Ectodermal cell (in vitro differentiated cells): ENCODE measurements around the gene ST7.
"Not testable (repeated sequence)": the region's sequence is repeated elsewhere in the genome, so short reads cannot be mapped to it uniquely, and the experiment has no call there.

Experiments
- H3K27ac ChIP-seq: 2 replicates; pipeline ENCODE4 v1.7.0; 2013; ENCODE audit warnings: mild to moderate bottlenecking, low read depth, low read length; ENCODE audit not compliant: insufficient read depth, poor library complexity, severe bottlenecking
- H3K27me3 ChIP-seq: 2 replicates; pipeline ENCODE4 v1.7.0; 2013; ENCODE audit warnings: mild to moderate bottlenecking, low read length; ENCODE audit not compliant: insufficient read depth, control insufficient read depth, poor library complexity, severe bottlenecking
- H3K36me3 ChIP-seq: one replicate; pipeline ENCODE4 v1.7.0; 2013; ENCODE audit warnings: low read length; ENCODE audit not compliant: control insufficient read depth, insufficient read depth
- H3K4me1 ChIP-seq: one replicate; pipeline ENCODE4 v1.7.0; 2013; ENCODE audit warnings: low read length; ENCODE audit not compliant: control insufficient read depth, insufficient read depth
- H3K4me3 ChIP-seq: 2 replicates; pipeline ENCODE4 v1.7.0; 2013; ENCODE audit warnings: low read depth, low read length, control low read depth; ENCODE audit not compliant: insufficient read depth
- H3K9me3 ChIP-seq: 2 replicates; pipeline ENCODE4 v1.7.0; 2013; ENCODE audit warnings: mild to moderate bottlenecking, low read length, moderate library complexity; ENCODE audit not compliant: control insufficient read depth
- WGBS, 2 experiments: methylation state at CpG; one replicate each; pipeline ENCODE4 v1.1.7; 2013; ENCODE audit warnings: missing lambda C conversion rate in 2 of 2; 5-methylcytosine and 5-hydroxymethylcytosine counted together

The ST7 gene

DNA sequence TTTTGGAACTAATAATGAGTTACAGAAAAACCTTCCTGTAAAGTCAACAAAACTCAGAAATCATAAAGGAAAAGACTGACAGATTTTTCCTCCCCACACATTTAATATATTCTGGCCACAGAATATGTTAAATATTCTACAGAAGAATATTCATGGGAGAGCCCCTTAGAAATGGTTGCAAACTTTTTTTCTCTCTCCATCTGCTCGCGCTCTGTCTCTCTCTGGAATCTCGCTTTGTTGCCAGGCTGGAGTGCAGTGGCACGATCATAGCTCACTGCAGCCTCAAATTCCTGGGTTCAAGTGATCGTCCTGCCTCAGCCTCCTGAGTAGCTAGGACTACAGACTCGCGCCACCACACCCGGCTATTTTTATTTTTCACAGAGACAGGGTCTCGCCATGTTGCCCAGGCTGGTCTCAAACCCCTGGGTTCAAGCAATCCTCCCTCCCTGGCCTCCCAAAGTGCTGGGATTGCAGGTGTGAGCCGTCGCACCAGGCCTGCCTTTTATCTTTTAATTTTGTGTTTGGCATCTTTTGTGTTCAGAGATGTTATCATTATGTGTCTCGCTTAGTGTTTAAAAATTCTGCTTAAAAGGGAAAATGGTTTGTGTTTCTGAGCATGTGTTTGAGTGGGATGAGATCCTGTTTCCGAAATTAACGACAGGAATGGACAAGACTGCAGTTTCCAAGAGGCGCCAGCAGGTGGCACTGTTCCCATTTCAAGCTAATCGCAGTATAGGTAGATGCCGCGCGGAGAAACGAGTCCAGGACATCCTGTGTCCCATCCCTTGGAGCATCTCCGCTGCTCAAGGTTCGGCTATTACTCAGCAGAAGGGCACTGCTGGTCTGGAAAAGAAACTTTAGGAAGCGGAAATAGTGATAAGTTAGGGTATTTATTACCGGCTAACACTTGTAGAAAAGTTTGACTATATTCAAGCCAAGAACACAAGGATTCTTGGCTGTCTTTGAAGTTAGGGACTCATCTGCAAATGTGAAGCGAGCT lies 23.1 kb upstream of the ST7 start:
- no peaks in the 10 kb centered on the region for H3K4me1 ChIP-seq
- H3K36me3 ChIP-seq: no peaks in the 10 kb centered on the region
- no peak overlapping the region for H3K4me3 ChIP-seq
- no peaks in the 10 kb centered on the region for H3K9me3 ChIP-seq
- H3K27me3 ChIP-seq: peaks cover 9% of the 10 kb centered on the region
- 49% methylated on average over 25 of the region's 25 CpGs for WGBS, 2 experiments
- no peak overlapping the region for H3K27ac ChIP-seq

GRCh38 chr7:116932566-116932965 lies 20.7 kb upstream of the ST7 start:
- WGBS, 2 experiments: 93 to 96% methylated on average over 7 of the region's 7 CpGs
- Histone ChIP-seq H3K4me1 (no peaks in the 10 kb centered on the region), H3K27me3 (peaks cover 9% of the 10 kb centered on the region)

GRCh38 chr7:116933465-116933864 lies 19.8 kb upstream of the ST7 start:
- no peaks in the 10 kb centered on the region for H3K4me1 ChIP-seq
- H3K4me3 ChIP-seq: no peak overlapping the region
- no peak overlapping the region for H3K27ac ChIP-seq
- H3K27me3 ChIP-seq: peaks cover 9% of the 10 kb centered on the region
- 97 to 98% methylated on average over 2 of the region's 3 CpGs for WGBS, 2 experiments
- no peaks in the 10 kb centered on the region for H3K9me3 ChIP-seq
- H3K36me3 ChIP-seq: no peaks in the 10 kb centered on the region

More at GRCh38 chr7:116932566-116932965, 20.7 kb upstream of the ST7 start:
- Histone ChIP-seq H3K4me3 (no peak overlapping the region), H3K27ac (no peak overlapping the region), H3K9me3 (no peaks in the 10 kb centered on the region), H3K36me3 (no peaks in the 10 kb centered on the region)

DNA sequence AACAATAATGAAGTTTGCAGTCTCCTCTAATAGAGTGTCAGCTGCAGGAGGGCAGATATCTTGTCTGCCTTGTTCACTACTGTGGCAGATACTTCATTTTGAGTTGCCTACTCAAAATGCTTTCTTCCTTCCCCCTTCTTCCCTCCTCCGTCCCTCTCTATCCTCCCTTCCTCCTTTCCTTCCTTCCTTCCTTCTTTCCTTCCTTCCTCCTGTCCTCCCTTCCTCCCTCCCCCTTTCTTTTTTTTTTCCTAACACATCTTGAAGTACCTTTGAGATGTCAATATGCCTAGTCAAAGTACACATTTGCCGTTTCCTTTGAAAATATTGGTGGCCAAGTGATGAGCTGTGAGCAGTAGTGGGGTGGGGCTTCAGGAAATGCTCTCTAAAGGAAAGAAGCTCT lies 18.7 kb upstream of the ST7 start:
- H3K27ac ChIP-seq: no peak overlapping the region
- H3K36me3 ChIP-seq: no peaks in the 10 kb centered on the region
- no peaks in the 10 kb centered on the region for H3K4me1 ChIP-seq
- peaks cover 9% of the 10 kb centered on the region for H3K27me3 ChIP-seq
- no peak overlapping the region for H3K4me3 ChIP-seq
- no peaks in the 10 kb centered on the region for H3K9me3 ChIP-seq
- WGBS, 2 experiments: 86 to 96% methylated on average over 2 of the region's 2 CpGs

- H3K9me3 ChIP-seq, H3K36me3 ChIP-seq, H3K4me3 ChIP-seq, H3K27ac ChIP-seq, H3K4me1 ChIP-seq, H3K27me3 ChIP-seq: not testable (repeated sequence)
- 87 to 92% methylated on average over 4 of the region's 4 CpGs for WGBS, 2 experiments
Observed at GRCh38 chr7:116936844-116937243, 16.5 kb upstream of the ST7 start.

- Histone ChIP-seq H3K9me3 (no peaks in the 10 kb centered on the region), H3K27ac (no peak overlapping the region), H3K36me3 (no peaks in the 10 kb centered on the region), H3K4me3 (no peak overlapping the region), H3K4me1 (no peaks in the 10 kb centered on the region), H3K27me3 (no peaks in the 10 kb centered on the region)
- 94 to 100% methylated on average over 2 of the region's 2 CpGs for WGBS, 2 experiments
Observed at GRCh38 chr7:116938678-116939077, 14.6 kb upstream of the ST7 start.

- Histone ChIP-seq H3K36me3 (no peaks in the 10 kb centered on the region), H3K4me1 (no peaks in the 10 kb centered on the region), H3K4me3 (no peak overlapping the region), H3K27me3 (no peaks in the 10 kb centered on the region), H3K9me3 (no peaks in the 10 kb centered on the region), H3K27ac (no peak overlapping the region)
- WGBS, 2 experiments: 83 to 96% methylated on average over 7 to 8 of the region's 8 CpGs
Observed at GRCh38 chr7:116940689-116941370, 12.5 kb upstream of the ST7 start.

- no peak overlapping the region for H3K4me3 ChIP-seq
- H3K36me3 ChIP-seq: no peaks in the 10 kb centered on the region
- no peaks in the 10 kb centered on the region for H3K9me3 ChIP-seq
- no peak overlapping the region for H3K27ac ChIP-seq
- no peaks in the 10 kb centered on the region for H3K27me3 ChIP-seq
- WGBS, 2 experiments: 58 to 82% methylated on average over 1 to 2 of the region's 2 CpGs
- no peaks in the 10 kb centered on the region for H3K4me1 ChIP-seq
Observed at GRCh38 chr7:116942504-116942903, 10.8 kb upstream of the ST7 start.

- Histone ChIP-seq H3K4me1 (peaks cover 5% of the 10 kb centered on the region), H3K4me3 (no peak overlapping the region), H3K36me3 (no peaks in the 10 kb centered on the region), H3K27me3 (no peaks in the 10 kb centered on the region), H3K27ac (no peak overlapping the region), H3K9me3 (no peaks in the 10 kb centered on the region)
- 79 to 84% methylated on average over 3 of the region's 3 CpGs for WGBS, 2 experiments
Observed at GRCh38 chr7:116948934-116949333, 4.4 kb upstream of the ST7 start.
